ENCODE data around the gene CELF2.

Gene CELF2

GRCh38 chr10:10977978-10978377, 39.7 kb upstream of the CELF2 start:
- no peak for DNase-seq (ENCODE audit: low spot score)
- in situ Hi-C loops (cut with MboI; ENCODE audit: low pct_unique_long_range_greater_than_20kb, low sequenced_read_pairs, unreplicated experiment) = no loop called here
- TF ChIP-seq CTCF (IDR thresholded peaks at IDR 0.05; ENCODE audit: extremely low read depth, insufficient read depth, missing control alignments) = no peak

- TF ChIP-seq CTCF (IDR thresholded peaks at IDR 0.05; ENCODE audit: extremely low read depth, insufficient read depth, missing control alignments) = no peak
- in situ Hi-C loops (cut with MboI; ENCODE audit: low pct_unique_long_range_greater_than_20kb, low sequenced_read_pairs, unreplicated experiment) = no loop called here
- DNase-seq (ENCODE audit: low spot score) = no peak
Observed at GRCh38 chr10:10985361-10985760, 32.3 kb upstream of the CELF2 start.

GRCh38 chr10:10986606-10987005, 31.1 kb upstream of the CELF2 start:
- in situ Hi-C loops (cut with MboI; ENCODE audit: low pct_unique_long_range_greater_than_20kb, low sequenced_read_pairs, unreplicated experiment) = no loop called here
- DNase-seq (ENCODE audit: low spot score) = no peak
- TF ChIP-seq CTCF (IDR thresholded peaks at IDR 0.05; ENCODE audit: extremely low read depth, insufficient read depth, missing control alignments) = no peak

GRCh38 chr10:10987111-10987510, 30.6 kb upstream of the CELF2 start:
- TF ChIP-seq CTCF (IDR thresholded peaks at IDR 0.05; ENCODE audit: extremely low read depth, insufficient read depth, missing control alignments) = no peak
- no peak for DNase-seq (ENCODE audit: low spot score)
- in situ Hi-C loops (cut with MboI; ENCODE audit: low pct_unique_long_range_greater_than_20kb, low sequenced_read_pairs, unreplicated experiment) = no loop called here

- TF ChIP-seq CTCF (IDR thresholded peaks at IDR 0.05; ENCODE audit: extremely low read depth, insufficient read depth, missing control alignments) = no peak
Observed at GRCh38 chr10:10989669-10990068, 28.0 kb upstream of the CELF2 start.

GRCh38 chr10:10991144-10991543, 26.5 kb upstream of the CELF2 start:
- no peak for TF ChIP-seq CTCF (IDR thresholded peaks at IDR 0.05; ENCODE audit: extremely low read depth, insufficient read depth, missing control alignments)
- in situ Hi-C loops (cut with MboI; ENCODE audit: low pct_unique_long_range_greater_than_20kb, low sequenced_read_pairs, unreplicated experiment) = no loop called here
- DNase-seq (ENCODE audit: low spot score) = no peak

More at GRCh38 chr10:10989669-10990068, 28.0 kb upstream of the CELF2 start:
- no peak for DNase-seq (ENCODE audit: low spot score)
- in situ Hi-C loops (cut with MboI; ENCODE audit: low pct_unique_long_range_greater_than_20kb, low sequenced_read_pairs, unreplicated experiment) = no loop called here

GRCh38 chr10:10992072-10992471, 25.6 kb upstream of the CELF2 start:
- TF ChIP-seq CTCF (IDR thresholded peaks at IDR 0.05; ENCODE audit: extremely low read depth, insufficient read depth, missing control alignments) = no peak
- in situ Hi-C loops (cut with MboI; ENCODE audit: low pct_unique_long_range_greater_than_20kb, low sequenced_read_pairs, unreplicated experiment) = no loop called here
- DNase-seq (ENCODE audit: low spot score) = no peak

All from GM13977 (cell line).